SU-DHL-6 (cell line): ENCODE results near the gene ALDH9A1.

Source experiments
- H2AFZ ChIP-seq: fragments of 200-600 bp; sonication (generic); 2 replicates; pipeline ENCODE4 v1.6.1; 2014; ENCODE audit warnings: low read depth, mild to moderate bottlenecking, moderate library complexity, mixed read lengths, antibody characterized with exemption, low read length; ENCODE audit not compliant: severe bottlenecking
- H3F3A ChIP-seq: fragments of 200-600 bp; shearing (Covaris generic); 2 replicates; pipeline ENCODE4 v1.6.0; 2016; ENCODE audit warnings: antibody characterized with exemption, mild to moderate bottlenecking; ENCODE audit not compliant: insufficient read depth
- H3K27ac ChIP-seq: fragments of 200-600 bp; sonication (generic); 2 replicates; pipeline ENCODE4 v1.5.1; 2016; ENCODE audit warnings: low read depth, mild to moderate bottlenecking, low read length, moderate library complexity, mixed read lengths
- H3K27me3 ChIP-seq: fragments of 200-600 bp; sonication (generic), shearing (Covaris generic); 2 replicates; pipeline ENCODE4 v1.6.0; 2014; ENCODE audit warnings: mild to moderate bottlenecking, low read length
- H3K36me3 ChIP-seq: fragments of 200-600 bp; sonication (generic); 2 replicates; pipeline ENCODE4 v1.6.1; 2014; ENCODE audit warnings: mild to moderate bottlenecking, low read length, mixed read lengths
- H3K4me2 ChIP-seq: fragments of 300-600, 200-600 bp; shearing (Covaris generic), sonication (generic); 2 replicates; pipeline ENCODE4 v1.6.0; 2014; ENCODE audit warnings: low read length, low read depth, mild to moderate bottlenecking; ENCODE audit not compliant: poor library complexity, severe bottlenecking
- H3K4me3 ChIP-seq: fragments of 200-600 bp; sonication (generic); 2 replicates; pipeline ENCODE4 v1.5.1; 2014; ENCODE audit warnings: antibody characterized with exemption, low read length, mild to moderate bottlenecking, mixed read lengths; ENCODE audit not compliant: insufficient read depth, poor library complexity, severe bottlenecking
- H3K79me2 ChIP-seq: fragments of 200-600 bp; sonication (generic); 2 replicates; pipeline ENCODE4 v1.6.1; 2014; ENCODE audit warnings: mild to moderate bottlenecking, low read length, moderate library complexity; ENCODE audit not compliant: insufficient read depth
- H3K9ac ChIP-seq: fragments of 200-600 bp; sonication (generic); 2 replicates; pipeline ENCODE4 v1.7.0; 2014; ENCODE audit warnings: mild to moderate bottlenecking, low read length
- H3K9me2 ChIP-seq: fragments of 200-600 bp; sonication (generic); replicated peaks from 2 replicates; pipeline ENCODE4 v1.6.1; 2014; ENCODE audit warnings: low read length; ENCODE audit not compliant: insufficient read depth
- H3K9me3 ChIP-seq: fragments of 200-600 bp; sonication (generic); 2 replicates; pipeline ENCODE4 v1.6.1; 2014; ENCODE audit warnings: low read length, mixed read lengths; ENCODE audit not compliant: insufficient read depth
- H4K20me1 ChIP-seq: fragments of 200-600 bp; sonication (generic); 2 replicates; pipeline ENCODE4 v1.6.1; 2014; ENCODE audit warnings: low read depth, mild to moderate bottlenecking, antibody characterized with exemption, low read length, moderate library complexity, mixed read lengths
- EZH2phosphoT487 ChIP-seq: fragments of 200-600 bp; sonication (generic), shearing (Covaris generic); conservative IDR thresholded peaks from 2 replicates; pipeline ENCODE4 v1.6.1; 2018; ENCODE audit warnings: mild to moderate bottlenecking, antibody characterized with exemption, low read length, moderate library complexity, mixed read lengths
- TF ChIP-seq, protein P1 (sequence below): fragments of 200-600 bp; sonication (generic); IDR thresholded peaks from one replicate; pipeline ENCODE4 v1.5.1; 2017; ENCODE audit warnings: antibody characterized with exemption, mild to moderate bottlenecking, low read length, moderate library complexity; ENCODE audit not compliant: insufficient read depth, poor library complexity, severe bottlenecking

The ALDH9A1 gene

GRCh38 chr1:165674599-165674998, 23.8 kb downstream of the ALDH9A1 start:
- Histone ChIP-seq H3K4me2 (no peak overlapping the region), H3K79me2 (no peaks in the 10 kb centered on the region), H4K20me1 (no peaks in the 10 kb centered on the region), H3K9ac (no peak overlapping the region), H3K27me3 (no peaks in the 10 kb centered on the region), H3K9me2 (no peaks in the 10 kb centered on the region), H3K4me3 (no peak overlapping the region), H3K9me3 (no peaks in the 10 kb centered on the region), H3F3A (no peaks in the 10 kb centered on the region), H2AFZ (no peak overlapping the region), H3K36me3 (peaks cover 19% of the 10 kb centered on the region; the same call in 1 of the 2 replicates), H3K27ac (no peak overlapping the region)
- TF ChIP-seq, protein P1, sequence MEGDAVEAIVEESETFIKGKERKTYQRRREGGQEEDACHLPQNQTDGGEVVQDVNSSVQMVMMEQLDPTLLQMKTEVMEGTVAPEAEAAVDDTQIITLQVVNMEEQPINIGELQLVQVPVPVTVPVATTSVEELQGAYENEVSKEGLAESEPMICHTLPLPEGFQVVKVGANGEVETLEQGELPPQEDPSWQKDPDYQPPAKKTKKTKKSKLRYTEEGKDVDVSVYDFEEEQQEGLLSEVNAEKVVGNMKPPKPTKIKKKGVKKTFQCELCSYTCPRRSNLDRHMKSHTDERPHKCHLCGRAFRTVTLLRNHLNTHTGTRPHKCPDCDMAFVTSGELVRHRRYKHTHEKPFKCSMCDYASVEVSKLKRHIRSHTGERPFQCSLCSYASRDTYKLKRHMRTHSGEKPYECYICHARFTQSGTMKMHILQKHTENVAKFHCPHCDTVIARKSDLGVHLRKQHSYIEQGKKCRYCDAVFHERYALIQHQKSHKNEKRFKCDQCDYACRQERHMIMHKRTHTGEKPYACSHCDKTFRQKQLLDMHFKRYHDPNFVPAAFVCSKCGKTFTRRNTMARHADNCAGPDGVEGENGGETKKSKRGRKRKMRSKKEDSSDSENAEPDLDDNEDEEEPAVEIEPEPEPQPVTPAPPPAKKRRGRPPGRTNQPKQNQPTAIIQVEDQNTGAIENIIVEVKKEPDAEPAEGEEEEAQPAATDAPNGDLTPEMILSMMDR: no peak
- no peak for TF ChIP-seq EZH2phosphoT487

- no peak overlapping the region for H3K4me2 ChIP-seq
- peaks cover 19% of the 10 kb centered on the region for H3K36me3 ChIP-seq
- no peaks in the 10 kb centered on the region for H3K79me2 ChIP-seq
- no peak overlapping the region for H3K9ac ChIP-seq
- no peaks in the 10 kb centered on the region for H4K20me1 ChIP-seq
- no peaks in the 10 kb centered on the region for H3F3A ChIP-seq
- no peaks in the 10 kb centered on the region for H3K9me3 ChIP-seq
- no peak overlapping the region for H3K27ac ChIP-seq
- no peak overlapping the region for H3K4me3 ChIP-seq
- no peak for TF ChIP-seq EZH2phosphoT487
- TF ChIP-seq, protein P1: no peak
- H3K9me2 ChIP-seq: no peaks in the 10 kb centered on the region
- no peak overlapping the region for H2AFZ ChIP-seq
- H3K27me3 ChIP-seq: no peaks in the 10 kb centered on the region
Observed at GRCh38 chr1:165671526-165671925, 26.8 kb downstream of the ALDH9A1 start.

DNA sequence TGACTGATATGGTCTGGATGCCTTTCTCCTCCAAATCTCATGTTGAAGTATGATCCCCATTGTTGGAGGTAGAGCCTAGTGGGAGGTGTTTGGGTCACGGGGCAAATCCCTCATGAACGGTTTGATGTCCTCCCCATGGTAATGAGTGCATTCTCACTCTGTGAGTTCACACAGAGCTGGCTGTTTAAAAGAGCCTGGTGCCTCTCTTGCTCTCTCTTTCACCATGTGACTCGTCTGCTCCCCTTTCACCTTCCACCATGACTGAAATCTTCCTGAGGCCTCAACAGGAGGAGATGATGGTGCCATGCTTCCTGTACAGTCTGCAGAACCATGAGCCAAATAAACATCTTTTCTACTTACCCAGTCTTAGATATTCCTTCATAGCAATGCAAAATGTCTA, 30.2 kb downstream of the ALDH9A1 start:
- H3K36me3 ChIP-seq: peaks cover 31% of the 10 kb centered on the region

More for the DNA sequence above, 30.2 kb downstream of the ALDH9A1 start:
- Histone ChIP-seq H2AFZ (no peak overlapping the region), H3K9me3 (no peaks in the 10 kb centered on the region), H3K9me2 (no peaks in the 10 kb centered on the region), H3K4me3 (no peak overlapping the region), H3K27me3 (no peaks in the 10 kb centered on the region), H3K27ac (no peak overlapping the region), H3K9ac (no peak overlapping the region), H3K4me2 (no peak overlapping the region), H4K20me1 (no peaks in the 10 kb centered on the region), H3F3A (no peaks in the 10 kb centered on the region), H3K79me2 (no peaks in the 10 kb centered on the region)
- no peak for TF ChIP-seq EZH2phosphoT487
- TF ChIP-seq, protein P1: no peak
